GM12892 (cell line): ENCODE data around the gene GLUD2. TPM values are rescaled to one million over a fixed set of nuclear protein-coding genes. Genes with fewer than 3 reads are reported as not detected.

Experiments
- DNase-seq: peaks from one replicate; pipeline ENCODE4 v3.0.0; 2011; ENCODE audit not compliant: insufficient read length
- FAIRE-seq: peaks from 2 replicates; lab custom pipeline; 2011; peaks lifted over from hg19 to GRCh38; lab: Jason Lieb, UNC
- POLR2A ChIP-seq: IDR thresholded peaks from 2 replicates; pipeline ENCODE4 v1.6.1; 2011; ENCODE audit warnings: low read depth, low read length, control low read depth
- POLR2AphosphoS5 ChIP-seq: IDR thresholded peaks from 2 replicates; pipeline ENCODE4 v1.6.1; 2011; ENCODE audit warnings: low read depth, low read length, control low read depth
- TAF1 ChIP-seq: IDR thresholded peaks from 2 replicates; pipeline ENCODE4 v1.6.1; 2011; ENCODE audit warnings: low read depth, mild to moderate bottlenecking, control low read depth, low read length, borderline replicate concordance
- polyA plus RNA-seq: library from polyadenylated mRNA; unstranded; fragments of >200 nt; gene quantifications from one replicate; pipeline ENCODE4 v1.2.1, GENCODE V29; 2012; ENCODE audit warnings: missing spikeins, inconsistent platforms; ENCODE audit not compliant: missing spikeins

GLUD2 gene
- polyA plus RNA-seq, result 1.1 TPM

GRCh38 chrX:121047441-121048419, at the start of gene GLUD2:
GLUD2 (plus strand) TSS chrX:121047610; CDS start chrX:121047685, 75 bp downstream.
- peak; percentile 97 for FAIRE-seq
- DNase-seq, result peak; percentile 18

- no peak for FAIRE-seq
- TF ChIP-seq TAF1 (no peak), POLR2A (no peak), POLR2AphosphoS5 (no peak)
- no peak for DNase-seq
Measured at GRCh38 chrX:120999413-120999812, 48.0 kb upstream of the GLUD2 start.

- TF ChIP-seq POLR2AphosphoS5 (no peak), POLR2A (no peak), TAF1 (no peak)
- DNase-seq (no peak), FAIRE-seq (no peak)
Measured at GRCh38 chrX:121000589-121000988, 46.8 kb upstream of the GLUD2 start.

GRCh38 chrX:121008920-121009319, 38.5 kb upstream of the GLUD2 start:
- DNase-seq (no peak), FAIRE-seq (no peak)
- no peak for TF ChIP-seq TAF1
- TF ChIP-seq POLR2A, result no peak
- TF ChIP-seq POLR2AphosphoS5, result no peak

GRCh38 chrX:121009764-121010163, 37.6 kb upstream of the GLUD2 start:
- no peak for DNase-seq
- no peak for TF ChIP-seq TAF1
- TF ChIP-seq POLR2A, result no peak
- no peak for TF ChIP-seq POLR2AphosphoS5
- no peak for FAIRE-seq

GRCh38 chrX:121010218-121010617, 37.2 kb upstream of the GLUD2 start:
- FAIRE-seq, result no peak
- no peak for TF ChIP-seq TAF1
- no peak for TF ChIP-seq POLR2AphosphoS5
- TF ChIP-seq POLR2A, result no peak
- no peak for DNase-seq

- FAIRE-seq (no peak), DNase-seq (no peak)
- TF ChIP-seq POLR2A (no peak), POLR2AphosphoS5 (no peak), TAF1 (no peak)
Measured at GRCh38 chrX:121011254-121011653, 36.2 kb upstream of the GLUD2 start.

GRCh38 chrX:121013897-121014455, 33.4 kb upstream of the GLUD2 start:
- no peak for TF ChIP-seq POLR2A
- TF ChIP-seq TAF1, result no peak
- TF ChIP-seq POLR2AphosphoS5, result no peak
- no peak for DNase-seq

GRCh38 chrX:121014826-121015225, 32.6 kb upstream of the GLUD2 start:
- no peak for TF ChIP-seq POLR2AphosphoS5
- TF ChIP-seq POLR2A, result no peak
- no peak for TF ChIP-seq TAF1
- no peak for DNase-seq
- no peak for FAIRE-seq

More at GRCh38 chrX:121013897-121014455, 33.4 kb upstream of the GLUD2 start:
- FAIRE-seq, result no peak

GRCh38 chrX:121028419-121028818, 19.0 kb upstream of the GLUD2 start:
- TF ChIP-seq POLR2A, result no peak
- no peak for TF ChIP-seq POLR2AphosphoS5
- no peak for TF ChIP-seq TAF1
- DNase-seq, result no peak
- no peak for FAIRE-seq

GRCh38 chrX:121030083-121030482, 17.3 kb upstream of the GLUD2 start:
- FAIRE-seq (no peak), DNase-seq (no peak)
- TF ChIP-seq TAF1 (no peak), POLR2AphosphoS5 (no peak), POLR2A (no peak)

- DNase-seq (no peak), FAIRE-seq (no peak)
- TF ChIP-seq POLR2AphosphoS5 (no peak), TAF1 (no peak), POLR2A (no peak)
Measured at GRCh38 chrX:121032531-121032930, 14.9 kb upstream of the GLUD2 start.

GRCh38 chrX:121036137-121036536, 11.3 kb upstream of the GLUD2 start:
- FAIRE-seq, result no peak
- no peak for TF ChIP-seq POLR2AphosphoS5
- no peak for TF ChIP-seq TAF1
- TF ChIP-seq POLR2A, result no peak
- no peak for DNase-seq
